Vagina (tissue), 2 donors: ENCODE measurements around the gene KRTAP4-16. TPM values are rescaled to one million over a fixed set of nuclear protein-coding genes. Genes with fewer than 3 reads are reported as not detected.
"Not testable (repeated sequence)": the region's sequence is repeated elsewhere in the genome, so short reads cannot be mapped to it uniquely, and the experiment has no call there.

Experiments
- DNase-seq, 2 donors: peaks; one replicate each; pipeline ENCODE4 v3.0.0-alpha.2; 2017; ENCODE audit errors: extremely low spot score in 2 of 2
- H3K27ac ChIP-seq: fragments of 200-600 bp; sonication (generic); one replicate; pipeline ENCODE4 v1.5.1; 2019
- H3K27me3 ChIP-seq: fragments of 200-600 bp; sonication (generic); one replicate; pipeline ENCODE4 v1.5.1; 2019
- H3K36me3 ChIP-seq, 2 donors: fragments of 200-600 bp; sonication (generic); one replicate each; pipeline ENCODE4 v1.5.1; 2017 to 2019
- H3K4me1 ChIP-seq: fragments of 200-600 bp; sonication (generic); one replicate; pipeline ENCODE4 v1.5.1; 2019
- H3K4me3 ChIP-seq, 2 donors: fragments of 200-600 bp; sonication (generic); 1 replicate in 1 of 2; 2 replicates in 1 of 2; pipeline ENCODE4 v1.5.1; 2016 to 2019
- H3K9me3 ChIP-seq: fragments of 200-600 bp; sonication (generic); one replicate; pipeline ENCODE4 v1.5.1; 2019
- CTCF ChIP-seq, 3 experiments: fragments of 450-650 bp in 2 of 3; fragments of 200-600 bp in 1 of 3; sonication (generic) in 1 of 3; IDR thresholded peaks; one replicate each; pipeline ENCODE4 v1.5.1; 2017 to 2019; ENCODE audit warnings: antibody characterized with exemption in 3 of 3, mild to moderate bottlenecking in 2 of 3, moderate library complexity in 2 of 3
- POLR2A ChIP-seq, 2 donors: fragments of 450-650 bp; IDR thresholded peaks; one replicate each; pipeline ENCODE4 v1.6.1; 2017; ENCODE audit warnings: antibody characterized with exemption in 2 of 2, mild to moderate bottlenecking in 2 of 2, moderate library complexity in 2 of 2
- POLR2AphosphoS5 ChIP-seq, 2 donors: sonication (generic); formaldehyde crosslinking; IDR thresholded peaks; one replicate each; pipeline ENCODE4 v1.9.0; 2017; ENCODE audit warnings: antibody characterized with exemption in 2 of 2, mild to moderate bottlenecking in 2 of 2, low read depth in 1 of 2; ENCODE audit not compliant: insufficient read depth in 1 of 2
- intact Hi-C: fragments of 100-400 bp; cut with DNase I; formaldehyde crosslinking; loops from one replicate; pipeline ENCODE4 v1.15.1; 2023
- total RNA-seq: library from RNA; depleted of rRNA; stranded (reverse); fragments of >200 nt; gene quantifications from one replicate; pipeline ENCODE4 v1.2.3, GENCODE V29; 2016

Gene KRTAP4-16
- total RNA-seq, 1 donor from 2014 or later, result not detected

GRCh38 chr17:41067281-41067680 is 34.7 kb downstream of the KRTAP4-16 start:
- intact Hi-C loops, result no loop called here
- DNase-seq, result no peak
- TF ChIP-seq CTCF (IDR thresholded peaks at IDR 0.05) (no peak), POLR2A (IDR thresholded peaks at IDR 0.05) (no peak), POLR2AphosphoS5 (IDR thresholded peaks at IDR 0.05; ENCODE audit: insufficient read depth in 1 of 2, low read depth in 1 of 2) (no peak)
- Histone ChIP-seq H3K4me3 (no peak overlapping the region), H3K27ac (no peak overlapping the region), H3K9me3 (no peaks in the 10 kb centered on the region), H3K27me3 (no peaks in the 10 kb centered on the region), H3K4me1 (peaks cover 5% of the 10 kb centered on the region), H3K36me3 (no peaks in the 10 kb centered on the region)

- Histone ChIP-seq H3K4me3 (no peak within 1 kb of the TSS), H3K4me1 (peaks cover 17% of the 10 kb centered on the region), H3K9me3 (no peaks in the 10 kb centered on the region), H3K27ac (no peak within 1 kb of the TSS), H3K27me3 (no peaks in the 10 kb centered on the region), H3K36me3 (no peaks in the 10 kb centered on the region)
- intact Hi-C loops, result no loop called here
- no peak for DNase-seq
- TF ChIP-seq POLR2AphosphoS5 (IDR thresholded peaks at IDR 0.05; ENCODE audit: insufficient read depth in 1 of 2, low read depth in 1 of 2) (no peak), POLR2A (IDR thresholded peaks at IDR 0.05) (no peak), CTCF (IDR thresholded peaks at IDR 0.05) (no peak)
These were observed 36.0 kb downstream of the KRTAP4-16 start, which contains the start of gene KRTAP2-4 for GRCh38 chr17:41065829-41066624. Gene KRTAP2-4, minus strand, starts transcription at chr17:41065879. Its CDS starts 34 bp downstream, at chr17:41065845.

GRCh38 chr17:41065016-41065689 is 36.9 kb downstream of the KRTAP4-16 start:
- H3K36me3 ChIP-seq, DNase-seq, H3K9me3 ChIP-seq, H3K27me3 ChIP-seq, H3K27ac ChIP-seq, H3K4me3 ChIP-seq, intact Hi-C loops: not testable (repeated sequence)
- peaks cover 22% of the 10 kb centered on the region for H3K4me1 ChIP-seq

GRCh38 chr17:41064301-41064700 is 37.7 kb downstream of the KRTAP4-16 start:
- intact Hi-C loops, result no loop called here
- TF ChIP-seq POLR2A (IDR thresholded peaks at IDR 0.05) (no peak), CTCF (IDR thresholded peaks at IDR 0.05) (no peak), POLR2AphosphoS5 (IDR thresholded peaks at IDR 0.05; ENCODE audit: insufficient read depth in 1 of 2, low read depth in 1 of 2) (no peak)

GRCh38 chr17:41063449-41063848 is 38.6 kb downstream of the KRTAP4-16 start:
- Histone ChIP-seq H3K36me3 (no peaks in the 10 kb centered on the region), H3K9me3 (no peaks in the 10 kb centered on the region), H3K4me1 (peaks cover 22% of the 10 kb centered on the region), H3K27ac (peak overlapping the region; percentile 2), H3K27me3 (no peaks in the 10 kb centered on the region), H3K4me3 (no peak overlapping the region)
- TF ChIP-seq CTCF (IDR thresholded peaks at IDR 0.05), result no peak
- no peak for TF ChIP-seq POLR2A (IDR thresholded peaks at IDR 0.05)
- TF ChIP-seq POLR2AphosphoS5 (IDR thresholded peaks at IDR 0.05; ENCODE audit: insufficient read depth in 1 of 2, low read depth in 1 of 2), result no peak
- DNase-seq, result no peak
- intact Hi-C loops, result no loop called here

More at GRCh38 chr17:41064301-41064700, 37.7 kb downstream of the KRTAP4-16 start:
- DNase-seq, result no peak
- Histone ChIP-seq H3K9me3 (no peaks in the 10 kb centered on the region), H3K36me3 (no peaks in the 10 kb centered on the region), H3K4me1 (peaks cover 22% of the 10 kb centered on the region), H3K4me3 (no peak overlapping the region), H3K27me3 (no peaks in the 10 kb centered on the region), H3K27ac (no peak overlapping the region)
